D721Med (cell line): ENCODE results near the gene S100A14.

Experiments used
- DNase-seq: peaks from one replicate; pipeline ENCODE4 v3.0.0; 2011; ENCODE audit warnings: low spot score; ENCODE audit not compliant: insufficient read length
- FAIRE-seq: peaks from 2 replicates; lab custom pipeline; 2011; peaks lifted over from hg19 to GRCh38; lab: Jason Lieb, UNC
- CTCF ChIP-seq: IDR thresholded peaks from 2 replicates; pipeline ENCODE4 v1.5.1; 2012; ENCODE audit warnings: mild to moderate bottlenecking, control low read depth; ENCODE audit not compliant: insufficient read depth; ENCODE audit errors: missing control alignments

S100A14 gene

DNA sequence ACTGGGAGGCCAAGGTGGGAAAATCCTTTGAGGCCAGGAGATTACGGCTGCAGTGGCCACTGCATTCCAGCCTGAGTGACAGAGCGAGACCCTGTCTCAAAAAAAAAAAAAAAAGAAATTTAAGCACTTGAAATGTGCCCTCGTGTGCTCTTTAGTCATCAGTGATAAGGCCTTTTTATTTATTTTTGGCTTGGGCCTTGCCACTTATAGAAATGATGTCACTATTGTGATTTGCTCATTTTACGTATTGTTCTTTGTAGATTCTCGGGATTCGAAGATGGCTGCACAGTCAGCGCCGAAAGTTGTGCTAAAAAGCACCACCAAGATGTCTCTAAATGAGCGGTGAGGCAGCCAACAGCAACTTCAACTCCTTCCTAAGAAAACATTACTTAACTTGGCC lies 20.2 kb upstream of the S100A14 start:
- DNase-seq (no peak), FAIRE-seq (no peak)
- no peak for TF ChIP-seq CTCF

DNA sequence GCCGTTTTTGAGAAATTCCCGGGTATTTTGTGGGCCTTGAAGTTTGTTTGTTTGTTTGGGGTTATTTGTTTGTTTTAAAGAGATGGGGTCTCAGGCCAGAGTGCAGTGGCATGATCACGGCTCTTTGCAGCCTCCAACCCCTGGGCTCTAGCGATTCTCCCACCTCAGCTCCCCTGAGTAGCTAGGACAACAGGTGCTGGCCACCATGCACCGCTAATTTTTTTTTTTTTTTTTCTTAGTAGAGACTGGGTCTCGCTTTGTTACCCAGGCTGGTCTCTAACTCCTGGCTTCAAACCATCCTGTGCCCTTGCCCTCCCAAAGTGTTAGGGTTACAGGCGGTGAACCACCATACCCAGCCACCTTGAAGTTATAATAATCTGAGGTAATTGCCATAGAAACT lies 19.7 kb upstream of the S100A14 start:
- no peak for FAIRE-seq
- DNase-seq, result no peak
- no peak for TF ChIP-seq CTCF

- DNase-seq (peak; percentile 100), FAIRE-seq (no peak)
- no peak for TF ChIP-seq CTCF
These were observed 17.9 kb upstream of the S100A14 start, which contains the start of gene CHTOP for GRCh38 chr1:153633754-153634665. Gene CHTOP (plus strand): TSS chr1:153634066. CDS start chr1:153636589, 2,523 bp downstream.

DNA sequence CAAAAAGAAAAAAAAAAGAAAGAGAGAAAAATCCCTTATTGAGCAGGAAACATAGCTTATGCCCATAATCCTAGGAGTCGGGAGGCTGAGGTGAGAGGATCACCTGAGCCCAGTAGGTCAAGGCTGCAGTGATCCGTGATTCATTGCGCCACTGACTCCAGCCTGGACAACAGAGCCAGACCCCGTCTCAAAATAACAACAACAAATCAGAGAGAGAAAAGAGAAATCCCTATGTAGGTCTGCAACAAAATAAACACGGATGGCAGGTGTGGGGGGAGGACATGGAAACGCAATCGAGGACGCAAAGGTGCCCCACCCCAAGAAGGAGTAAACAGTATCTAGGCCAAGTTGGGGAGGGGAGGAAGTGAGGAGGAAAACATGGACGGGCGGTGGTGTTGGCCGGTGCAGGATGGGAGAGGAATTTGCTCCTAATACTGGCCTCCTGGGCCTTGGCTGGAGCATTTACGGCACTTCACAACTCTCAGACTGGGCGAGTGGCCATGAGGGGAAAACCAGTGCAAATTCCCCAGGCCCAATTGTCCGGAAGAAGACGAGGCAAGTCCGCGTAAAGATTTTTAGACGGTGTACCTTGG lies 17.1 kb upstream of the S100A14 start:
- TF ChIP-seq CTCF, result no peak
- DNase-seq, result no peak
- no peak for FAIRE-seq

DNA sequence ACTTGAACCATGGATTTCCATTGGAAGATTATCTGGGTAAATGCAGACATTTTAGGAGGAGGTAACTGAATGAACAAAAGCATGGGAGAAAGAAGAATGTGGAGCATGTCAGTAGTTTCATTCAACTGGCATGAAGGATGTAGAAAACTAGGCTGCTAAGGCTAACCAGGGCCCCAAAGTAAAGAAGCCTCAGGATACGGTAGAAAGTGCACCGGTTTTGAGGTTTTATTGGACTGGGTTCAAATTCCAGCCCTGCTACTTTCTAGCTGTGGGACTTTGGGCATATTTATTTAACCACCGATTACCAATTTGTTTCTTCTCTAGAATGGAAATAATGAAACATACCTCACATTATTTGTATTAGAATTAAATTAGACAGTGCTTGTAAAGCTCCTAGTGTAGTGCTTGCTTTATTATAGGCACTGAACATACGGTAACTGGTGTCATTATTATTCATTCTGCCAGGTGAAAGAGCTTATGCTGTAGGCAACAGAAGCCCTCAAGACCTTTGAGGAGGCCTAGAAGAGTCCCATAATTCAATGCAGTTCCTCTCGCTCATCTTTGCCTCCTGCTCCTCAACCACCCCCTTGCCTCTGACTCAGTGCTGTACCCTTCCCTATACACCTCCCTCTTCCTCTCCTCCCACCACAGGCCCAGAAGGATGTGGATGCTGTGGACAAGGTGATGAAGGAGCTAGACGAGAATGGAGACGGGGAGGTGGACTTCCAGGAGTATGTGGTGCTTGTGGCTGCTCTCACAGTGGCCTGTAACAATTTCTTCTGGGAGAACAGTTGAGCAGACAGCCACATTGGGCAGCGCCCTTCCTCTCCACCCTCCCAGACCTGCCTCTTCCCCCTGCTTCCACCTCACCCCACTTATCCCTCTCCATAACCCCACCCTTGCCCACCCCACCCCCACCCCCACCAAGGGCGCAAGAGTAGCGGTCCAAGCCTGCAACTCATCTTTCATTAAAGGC lies 15.2 kb upstream of the S100A14 start:
- FAIRE-seq (no peak), DNase-seq (no peak)
- TF ChIP-seq CTCF, result no peak

DNA sequence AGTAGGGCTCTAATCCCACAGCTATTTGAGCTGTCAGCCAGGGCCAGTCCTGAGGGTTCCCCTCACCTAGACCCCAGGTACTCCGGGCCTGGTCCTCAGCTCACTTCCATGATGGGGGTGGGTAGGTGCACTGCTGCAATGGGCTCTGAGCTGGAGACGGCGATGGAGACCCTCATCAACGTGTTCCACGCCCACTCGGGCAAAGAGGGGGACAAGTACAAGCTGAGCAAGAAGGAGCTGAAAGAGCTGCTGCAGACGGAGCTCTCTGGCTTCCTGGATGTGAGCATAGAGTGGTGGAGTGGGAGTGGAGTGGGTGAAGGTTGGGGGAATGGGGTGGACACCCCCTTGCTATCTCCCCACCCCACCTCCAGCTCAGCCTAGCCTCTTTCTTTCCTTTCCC lies 14.3 kb upstream of the S100A14 start:
- TF ChIP-seq CTCF, result no peak
- DNase-seq, result no peak
- FAIRE-seq, result no peak
